ENCODE results near the gene TCF4.

Gene TCF4

GRCh38 chr18:55338978-55339650, 248.9 kb downstream of the TCF4 start:
- no peak for DNase-seq

GRCh38 chr18:55337908-55338521, 250.0 kb downstream of the TCF4 start:
- DNase-seq, result no peak

GRCh38 chr18:55337138-55337537, 250.9 kb downstream of the TCF4 start:
- no peak for DNase-seq

DNA sequence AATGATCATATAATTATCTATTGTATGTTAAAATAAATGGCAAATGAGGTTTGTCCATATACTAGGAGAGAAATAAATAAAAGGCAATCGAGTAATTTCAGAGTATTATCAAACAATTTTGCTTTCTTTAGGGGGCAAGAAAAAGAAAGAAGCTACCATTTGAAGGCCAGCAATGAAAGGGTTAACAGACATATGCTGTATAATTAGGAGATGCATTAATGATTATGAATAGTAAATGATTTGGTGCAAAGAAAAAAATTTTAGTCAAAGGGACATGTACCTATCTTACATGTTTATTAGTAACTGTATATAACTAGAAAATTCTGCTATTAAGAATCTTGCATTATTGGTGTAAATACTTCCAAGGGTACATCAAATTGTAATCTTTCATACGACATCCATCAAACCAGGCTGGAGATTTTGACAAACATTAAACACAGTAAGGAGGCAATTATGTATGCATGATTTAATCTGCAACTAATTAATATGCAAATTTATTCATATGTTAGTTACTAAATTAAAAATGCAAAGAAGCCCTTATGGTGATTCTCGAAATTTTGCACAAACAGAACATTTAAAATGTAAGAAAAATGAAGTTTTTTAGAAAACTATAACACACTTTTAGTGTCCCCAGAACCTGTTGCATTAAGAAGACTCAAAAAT, 251.4 kb downstream of the TCF4 start:
- DNase-seq, result no peak

- DNase-seq, result no peak
Observed at GRCh38 chr18:55334875-55335274, 253.1 kb downstream of the TCF4 start.

- DNase-seq, result no peak
Observed at GRCh38 chr18:55331301-55331700, 256.7 kb downstream of the TCF4 start.

- DNase-seq, result no peak
Observed at GRCh38 chr18:55328301-55328700, 259.7 kb downstream of the TCF4 start.

DNA sequence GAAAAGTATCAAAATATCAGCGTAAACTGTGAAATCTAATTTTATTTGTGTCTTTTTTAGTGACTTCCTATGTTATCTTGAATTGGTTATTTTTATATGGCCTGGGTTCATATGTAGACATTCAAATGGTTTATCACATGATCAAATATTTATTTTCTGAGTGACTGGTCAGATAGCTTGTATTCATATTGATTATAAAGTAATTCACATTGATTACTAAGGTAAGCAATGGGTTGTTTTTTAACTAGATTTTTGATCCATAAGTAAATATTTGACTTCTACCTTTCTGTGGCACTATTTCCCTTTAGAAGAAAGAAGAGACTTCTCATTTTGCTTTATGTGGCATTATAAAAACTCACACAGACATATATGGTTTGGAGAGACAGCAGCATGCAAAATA, 260.5 kb downstream of the TCF4 start:
- no peak for DNase-seq

- no peak for DNase-seq
Observed at GRCh38 chr18:55326134-55326533, 261.9 kb downstream of the TCF4 start.

DNA sequence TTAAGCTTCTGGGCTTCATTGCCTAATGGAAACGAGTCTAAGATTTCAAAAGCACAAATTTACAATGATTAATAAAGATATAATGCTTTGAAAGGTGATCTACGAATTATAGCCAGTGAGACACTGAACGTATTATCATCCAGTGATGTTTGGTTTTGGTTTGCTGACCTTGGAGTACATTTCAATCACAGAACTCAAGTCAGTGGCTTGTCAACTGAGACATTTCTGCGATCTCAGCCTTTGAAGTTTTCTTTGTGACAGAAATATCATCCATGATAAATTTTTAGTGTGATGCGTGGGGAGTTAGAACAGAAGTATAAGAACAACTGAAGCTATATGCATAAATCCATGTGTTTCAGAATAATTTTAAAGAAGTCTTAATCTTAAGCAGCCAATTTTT, 263.8 kb downstream of the TCF4 start:
- DNase-seq, result no peak

DNA sequence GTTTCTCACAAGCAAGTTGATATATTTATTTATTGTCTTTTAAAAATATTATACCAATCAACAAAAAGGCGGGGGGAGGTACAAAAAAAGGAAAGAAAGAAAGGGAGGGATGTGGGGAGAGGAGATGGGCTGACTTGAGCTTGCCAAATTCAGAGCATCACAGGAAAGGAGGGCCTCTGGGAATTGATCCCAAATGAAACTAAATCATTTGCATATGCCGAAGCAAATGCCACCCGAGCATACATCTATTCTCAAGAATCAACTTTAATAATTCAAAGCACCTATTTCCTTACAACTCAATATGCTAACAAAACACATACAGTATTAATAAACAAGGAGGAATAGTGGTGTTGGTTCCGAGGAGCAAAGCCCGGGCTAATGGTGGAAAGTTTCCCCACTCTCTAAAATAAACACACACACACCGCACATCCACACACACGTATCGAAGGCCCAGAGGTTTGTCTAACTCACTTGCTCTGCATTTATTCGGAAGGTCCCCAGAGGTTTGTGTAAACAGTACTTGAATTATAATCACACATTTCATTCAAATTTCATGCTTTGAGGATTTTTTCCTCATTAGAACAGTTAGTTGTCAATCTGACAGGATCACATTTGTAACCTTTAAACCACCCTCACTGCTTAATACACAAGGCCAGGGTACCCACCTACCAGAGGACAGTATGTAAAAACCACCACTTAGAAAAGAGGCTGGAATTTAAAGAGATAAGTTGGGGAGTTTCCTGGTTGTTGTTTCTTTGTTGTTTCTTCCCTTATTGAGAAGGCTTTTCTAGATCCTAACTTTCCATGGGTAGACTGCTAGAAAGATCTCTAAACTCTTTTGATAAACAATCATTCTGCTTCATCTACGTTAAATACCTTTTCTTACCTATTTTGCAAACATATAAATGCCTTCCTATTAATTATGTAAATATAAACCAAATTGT, 264.7 kb downstream of the TCF4 start:
- DNase-seq, result no peak

- DNase-seq, result peak; percentile 5
Observed at GRCh38 chr18:55322178-55322735, 265.7 kb downstream of the TCF4 start.

DNA sequence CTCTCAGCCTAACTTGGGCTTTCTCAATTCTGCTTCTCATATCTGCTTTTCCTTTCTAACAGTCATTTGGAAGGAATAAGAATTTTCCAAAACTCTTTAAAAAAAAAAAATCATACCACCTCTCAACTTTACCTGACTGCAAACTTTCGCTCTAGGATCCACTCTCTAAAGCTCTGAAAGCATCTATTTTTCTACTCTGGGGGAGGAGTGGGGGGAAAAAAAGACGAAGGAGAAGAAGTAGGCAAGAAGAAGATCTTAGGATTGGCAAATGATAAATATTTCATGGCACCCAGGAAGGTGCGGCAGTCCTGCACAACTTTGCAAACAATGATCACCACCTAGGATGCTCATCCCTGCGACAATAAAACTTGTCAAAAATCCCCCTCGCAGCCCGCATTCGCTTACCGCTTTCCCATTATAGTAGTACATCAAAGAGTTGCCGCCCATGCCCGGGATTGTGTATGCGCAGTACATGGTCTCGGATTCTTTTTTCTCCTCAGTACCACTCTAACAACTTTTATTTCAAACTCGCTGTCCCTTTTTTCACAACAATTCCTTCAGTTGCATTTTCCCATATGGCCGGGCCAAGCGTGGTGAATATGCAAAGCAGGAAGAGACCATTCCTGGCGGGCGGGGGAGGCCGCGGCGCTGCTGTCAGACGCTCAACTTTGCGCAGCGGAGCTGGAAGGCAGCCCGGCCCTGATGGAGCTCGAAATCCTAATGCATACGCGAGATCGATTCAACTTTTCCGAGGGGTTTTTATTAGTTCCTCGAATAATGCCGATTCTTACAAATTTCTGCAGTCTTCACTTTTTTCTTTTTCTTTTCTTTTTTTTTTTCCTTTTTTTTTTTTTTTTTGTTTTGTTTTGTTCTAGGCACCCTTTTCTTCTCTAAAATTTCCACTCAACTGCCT, 266.5 kb downstream of the TCF4 start:
- peak; percentile 50 for DNase-seq

DNA sequence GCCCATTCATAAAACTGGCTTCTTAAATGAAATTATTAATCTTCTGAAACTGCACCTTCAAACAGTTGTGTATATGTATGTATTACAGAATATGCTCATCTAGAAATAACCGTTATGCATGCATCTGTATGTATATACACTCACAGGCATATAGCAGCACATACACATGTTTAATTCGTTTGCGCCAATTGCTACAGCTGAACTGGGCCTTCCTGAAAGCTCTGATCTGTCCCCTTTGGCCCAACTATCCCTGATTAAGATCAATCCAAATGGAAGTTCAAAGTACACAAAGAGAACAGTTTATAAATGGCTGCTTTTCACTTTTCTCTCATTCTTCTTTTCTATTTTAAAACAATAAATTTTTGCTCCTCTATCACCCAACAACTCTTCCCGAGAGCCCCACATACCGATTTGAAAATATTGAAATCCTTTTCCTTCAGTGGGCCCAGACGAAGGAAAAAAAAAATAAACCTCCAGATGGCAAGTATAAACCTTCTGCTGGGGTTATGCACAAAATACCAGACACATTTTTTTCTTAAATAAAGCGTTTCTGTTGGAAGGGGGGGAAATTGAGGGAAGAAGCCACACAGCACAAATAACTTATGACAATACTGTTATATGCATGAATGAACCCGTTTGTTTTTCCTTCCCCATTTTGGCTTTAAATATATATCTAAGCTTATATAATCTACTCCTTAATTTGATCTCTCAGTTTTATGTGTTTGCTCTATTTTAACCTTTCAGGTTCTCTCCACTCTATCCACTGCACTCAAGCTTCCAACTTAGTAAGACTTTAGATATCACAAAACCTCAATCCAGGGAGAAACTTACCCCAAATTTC, 267.3 kb downstream of the TCF4 start:
- no peak for DNase-seq

- DNase-seq, result no peak
Observed at GRCh38 chr18:55319459-55320193, 268.4 kb downstream of the TCF4 start.

DNA sequence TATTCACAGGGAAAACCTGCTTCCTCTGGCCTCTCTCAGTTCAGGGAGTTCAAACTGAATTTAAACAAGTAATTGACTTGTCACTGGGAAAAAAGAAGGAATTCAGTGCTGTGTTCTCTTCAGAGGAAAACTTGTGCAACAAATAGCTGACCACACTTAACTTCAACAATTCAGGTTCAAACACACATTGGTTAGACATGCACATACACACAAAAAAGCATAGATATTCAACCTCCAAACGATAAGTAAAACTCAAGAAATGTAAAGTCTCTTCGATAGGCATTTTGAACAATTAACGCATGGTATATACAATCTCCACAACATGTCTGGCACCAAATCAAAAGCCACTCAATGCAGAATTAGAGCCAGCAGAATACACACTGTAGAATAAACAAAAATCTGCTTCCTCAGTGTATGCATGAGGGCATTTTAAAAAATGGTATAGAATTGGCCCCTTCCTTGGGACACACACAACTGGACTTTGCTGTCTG, 269.0 kb downstream of the TCF4 start:
- DNase-seq, result no peak

- no peak for DNase-seq
Observed at GRCh38 chr18:55317864-55318263, 270.1 kb downstream of the TCF4 start.

GRCh38 chr18:55317324-55317723, 270.7 kb downstream of the TCF4 start:
- no peak for DNase-seq

DNA sequence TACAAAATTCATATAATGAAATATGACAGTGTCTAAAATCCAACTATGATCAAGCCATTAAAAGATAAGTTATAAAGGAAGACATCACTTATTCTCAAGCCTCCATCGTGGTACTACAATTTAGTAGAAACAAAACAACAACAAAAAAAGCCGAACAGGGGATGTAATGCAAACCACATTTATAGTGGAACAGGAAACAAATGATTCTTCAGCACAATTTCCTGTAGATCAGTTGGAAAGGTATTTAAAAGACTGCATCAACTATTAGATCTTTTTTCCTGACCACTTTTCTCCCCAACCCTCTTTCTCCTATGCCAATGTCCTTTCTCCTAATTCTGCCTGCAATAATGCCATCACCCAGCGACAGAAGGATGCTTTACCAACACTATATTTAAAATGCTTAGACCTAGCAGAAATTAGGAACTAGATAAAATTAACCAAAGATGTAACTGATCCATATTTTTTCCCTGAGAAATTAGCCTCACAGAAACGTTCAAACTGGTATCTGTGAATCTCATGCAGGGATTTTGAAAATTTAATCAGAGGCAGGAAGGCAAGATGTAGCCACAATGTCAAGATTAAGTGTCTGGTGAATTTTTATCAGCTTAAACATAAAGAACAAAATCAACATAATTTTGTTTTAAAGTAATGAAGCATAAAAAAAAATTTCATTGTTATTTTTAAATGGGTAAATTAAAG, 271.4 kb downstream of the TCF4 start:
- no peak for DNase-seq

Data from activated CD4-positive, alpha-beta T cell treated with anti-CD3 and anti-CD28 coated beads, Interleukin-2, Interleukin-6, amounts not matched to agents 100 ng/mL and 50 ng/mL, durations not matched to agents 16 hours and 8 hours (primary cell).